ENCODE results near the gene DDX1. TPM values are rescaled to one million over a fixed set of nuclear protein-coding genes. Genes with fewer than 3 reads are reported as not detected.

The DDX1 gene
- total and polyA plus RNA-seq, 2 of the 4 experiments (the other 2 are of a cell fraction), result 73.6 to 74.9 TPM

GRCh38 chr2:15607709-15608391, 16.2 kb downstream of the DDX1 start:
- H2BK15ac ChIP-seq (ENCODE audit: low read depth, low read length), result no peak overlapping the region
- H3K9me1 ChIP-seq (ENCODE audit: insufficient read depth, low read length), result no peaks in the 10 kb centered on the region
- H2BK20ac ChIP-seq (ENCODE audit: low read depth, low read length), result no peak overlapping the region
- H4K8ac ChIP-seq (ENCODE audit: low read depth in 2 of 2, low read length in 2 of 2), result no peak overlapping the region
- H3K27ac ChIP-seq (ENCODE audit: insufficient read depth, low read length), result no peak overlapping the region
- intact Hi-C loops (cut with micrococcal nuclease) (no loop called here), in situ Hi-C loops (cut with MboI; ENCODE audit: low sequenced_read_pairs) (no loop called here), dilution Hi-C loops (cut with HindIII; ENCODE audit: low sequenced_read_pairs, unreplicated experiment) (no loop called here)
- H3K36me3 ChIP-seq (ENCODE audit: control insufficient read depth, insufficient read depth, low read length), result peaks cover 36% of the 10 kb centered on the region
- no peak overlapping the region for H3K4me3 ChIP-seq (ENCODE audit: insufficient read depth, low read depth, low read length)
- H3K9ac ChIP-seq (ENCODE audit: low read depth, low read length), result no peak overlapping the region
- no peak overlapping the region for H3K56ac ChIP-seq (ENCODE audit: extremely low read depth, insufficient read depth, low read length)
- ChIA-PET POLR2A (ENCODE audit: unreplicated experiment) (no interaction called here), CTCF (no interaction called here)
- H2AFZ ChIP-seq (replicated peaks; ENCODE audit: low read length, poor library complexity), result no peak overlapping the region
- no peak overlapping the region for H2AK5ac ChIP-seq (ENCODE audit: low read depth, low read length)
- H3K14ac ChIP-seq (replicated peaks; ENCODE audit: low read depth, low read length), result no peak overlapping the region
- no peak overlapping the region for H3K4ac ChIP-seq (ENCODE audit: low read depth, low read length)
- no peak overlapping the region for H4K5ac ChIP-seq (ENCODE audit: low read depth, low read length)
- no peak overlapping the region for H3K4me2 ChIP-seq (ENCODE audit: low read depth, low read length)
- H3K23ac ChIP-seq (ENCODE audit: low read depth, low read length), result no peak overlapping the region
- no peaks in the 10 kb centered on the region for H3K4me1 ChIP-seq (ENCODE audit: control insufficient read depth, insufficient read depth, low read length)
- no peak for TF ChIP-seq CEBPB (IDR thresholded peaks at IDR 0.05; ENCODE audit: low read depth, low read length)
- no CpG with 5 or more reads among the region's 7 CpGs for WGBS, 2 experiments (ENCODE audit: extremely low coverage in 2 of 2, insufficient read length in 1 of 2)
- H2BK5ac ChIP-seq (ENCODE audit: low read depth, low read length, poor library complexity, severe bottlenecking), result no peak overlapping the region
- no TSS peak for BruUV-seq (replicated peaks)
- H2BK120ac ChIP-seq (ENCODE audit: low read depth, low read length), result no peak overlapping the region
- no peak for DNase-seq
- H4K20me1 ChIP-seq (ENCODE audit: insufficient read depth, low read length), result no peaks in the 10 kb centered on the region
- no peaks in the 10 kb centered on the region for H3K27me3 ChIP-seq (ENCODE audit: control insufficient read depth, insufficient read depth, low read length)
- no peaks in the 10 kb centered on the region for H3K79me1 ChIP-seq (ENCODE audit: low read depth in 1 of 2, low read length in 2 of 2)
- H3K18ac ChIP-seq (ENCODE audit: low read depth, low read length), result no peak overlapping the region
- no peak overlapping the region for H4K91ac ChIP-seq (ENCODE audit: insufficient read depth, low read depth, low read length)
- no peaks in the 10 kb centered on the region for H3K9me3 ChIP-seq (ENCODE audit: control insufficient read depth, insufficient read depth, low read length)
- ATAC-seq (ENCODE audit: low read depth), result no peak
- no peak overlapping the region for H2AK9ac ChIP-seq (replicated peaks; ENCODE audit: low read depth, low read length, poor library complexity)

Data from IMR-90 (cell line).